Heart left ventricle (tissue), 16 donors: Measurements from ENCODE around the gene C1QTNF12. TPM values are rescaled to one million over a fixed set of nuclear protein-coding genes. Genes with fewer than 3 reads are reported as not detected.

Source experiments
- ATAC-seq, 4 donors: fragments of 200-7000 bp; cut with Tn5 transposase; one replicate each; pipeline ENCODE4 v1.9.1; 2020 to 2022; ENCODE audit warnings: moderate library complexity in 4 of 4, mild to moderate bottlenecking in 3 of 4, moderate number of reproducible peaks in 1 of 4
- DNase-seq, 5 donors: peaks; one replicate each; pipeline ENCODE4 v3.0.0-alpha.2; 2020
- H3K27ac ChIP-seq, 12 donors: fragments of 200-600 bp; sonication (generic) in 4 of 12; one replicate each; pipeline versions ENCODE4 v1.5.0 to v1.8.0; 2016 to 2022; ENCODE audit warnings: mild to moderate bottlenecking in 2 of 12
- H3K27me3 ChIP-seq, 9 donors: fragments of 200-600 bp; sonication (generic) in 2 of 9; one replicate each; pipeline versions ENCODE4 v1.5.1 to v1.8.0; 2016 to 2022; ENCODE audit warnings: mild to moderate bottlenecking in 3 of 9
- H3K36me3 ChIP-seq, 9 donors: fragments of 200-600 bp; sonication (generic) in 2 of 9; one replicate each; pipeline versions ENCODE4 v1.5.0 to v1.8.0; 2018 to 2022; ENCODE audit warnings: mild to moderate bottlenecking in 2 of 9
- H3K4me1 ChIP-seq, 12 donors: fragments of 200-600 bp; sonication (generic) in 4 of 12; one replicate each; pipeline versions ENCODE4 v1.5.0 to v1.8.0; 2016 to 2022; ENCODE audit warnings: mild to moderate bottlenecking in 3 of 12
- H3K4me3 ChIP-seq, 12 donors: fragments of 200-600 bp; sonication (generic) in 4 of 12; one replicate each; pipeline versions ENCODE4 v1.5.0 to v1.8.0; 2017 to 2022; ENCODE audit warnings: mild to moderate bottlenecking in 9 of 12, moderate library complexity in 4 of 12
- H3K9me3 ChIP-seq, 12 donors: fragments of 200-600 bp; sonication (generic) in 4 of 12; one replicate each; pipeline versions ENCODE4 v1.5.0 to v1.8.0; 2016 to 2022; ENCODE audit warnings: mild to moderate bottlenecking in 1 of 12
- CTCF ChIP-seq, 12 donors: fragments of 200-600 bp; sonication (generic) in 4 of 12; IDR thresholded peaks; one replicate each; pipeline versions ENCODE4 v1.5.0 to v1.8.0; 2018 to 2022; ENCODE audit warnings: antibody characterized with exemption in 12 of 12, mild to moderate bottlenecking in 5 of 12
- POLR2A ChIP-seq, 2 donors: fragments of 450-650 bp; IDR thresholded peaks; one replicate each; pipeline ENCODE4 v1.6.1; 2017; ENCODE audit warnings: antibody characterized with exemption in 2 of 2, mild to moderate bottlenecking in 2 of 2, moderate library complexity in 2 of 2
- WGBS, 4 donors: extraction: QIAGEN DNeasy Blood & Tissue Kit in 2 of 4; methylation state at CpG; one replicate each; pipeline versions ENCODE4 v1.1.5 to v1.1.7; 2013 to 2018; 5-methylcytosine and 5-hydroxymethylcytosine counted together
- intact Hi-C, 10 donors: fragments of 100-400 bp; cut with DNase I; formaldehyde crosslinking; loops; one replicate each; pipeline versions ENCODE4 v1.11.1 to v1.14.2; 2022
- polyA plus RNA-seq, 2 donors: library from polyadenylated mRNA; stranded (reverse); fragments of 200-250 nt; gene quantifications; one replicate each; pipeline ENCODE4 v1.2.3, GENCODE V29; 2013
- total RNA-seq, 9 donors: library from RNA; depleted of rRNA in 2 of 9; stranded (reverse); fragments of >200 nt in 2 of 9; fragmentation: NEBNext Ultra II Directional in 3 of 9; extraction: Animal tissue kit (Norgen Biotek cat#: 25700) in 3 of 9; gene quantifications; one replicate each; pipeline versions ENCODE4 v1.1.0 to v1.2.4, GENCODE V29; 2016 to 2023
- donor health status: ischemic (EF 13 %, LVEDD 7.1; RV severe dilation, severe dysfunction).
- donor health status: healthy with polysubstance abuse.
- donor health status: DM: no; HTN: yes; CAD: no.
- donor health status: DM: no; HTN: no; CAD: no.
- donor health status: ischemic (EF 25% LVEDD 6.9; RV normal size, moderate dysfunction).
- donor health status: ischemic (EF 25% LVEDD 5.7; RV mildly dilated, moderate dysfunction).
- donor health status: healthy.
- donor health status: DM: yes; HTN: yes; CAD: no.
- donor health status: ischemic (EF 35%, LVEDD 5.7; RV mildly dilated, moderate dysfunction).
- donor health status: nonischemic (EF 11% LVEDD 7.7; RV severe dilation, severe dysfunction).
- donor health status: DM: yes; HTN: yes; CAD: no.
- donor health status: PGD.
- donor health status: ischemic (EF 29% LVEDD 5.4; RV normal size, mild dysfunction).
- donor health status: nonischemic (EF 23%, LVEDD 6.1; RV moderate dilation, normal function).

Gene C1QTNF12
- total and polyA plus RNA-seq, 11 donors = 0.72 to 3.5 (median 0.85) TPM; not detected in 2

- intact Hi-C loops = loop anchor here in 6 of 10 donors (2.0 to 10.0 kb wide), 5 partner anchors 40 to 115 kb away; partner anchors contain the start of genes UBE2J2 (in 3 of the 6) and C1orf159 (in 2 of the 6)
- H3K4me1 ChIP-seq = peaks cover 8 to 56% (median 33%) of the 10 kb centered on the region in 12 donors
- H3K9me3 ChIP-seq = no peaks in the 10 kb centered on the region
- DNase-seq (no peak), ATAC-seq (no peak)
- peak within 1 kb of the TSS; percentile 81 to 100 (median 98) for H3K4me3 ChIP-seq
- H3K27ac ChIP-seq = peak within 1 kb of the TSS; percentile 92 to 99 (median 97)
- TF ChIP-seq POLR2A (IDR thresholded peaks at IDR 0.05) (no peak), CTCF (IDR thresholded peaks at IDR 0.05) (no peak)
- H3K27me3 ChIP-seq = peaks cover 0 to 3% (median 0%) of the 10 kb centered on the region in 9 donors
- WGBS, 4 donors = 3 to 20% (median 5%) methylated on average over 33 to 100 of the region's 100 CpGs
- peaks cover 0 to 31% (median 15%) of the 10 kb centered on the region in 9 donors for H3K36me3 ChIP-seq
These were observed 14.2 kb downstream of the C1QTNF12 start, which contains the start of gene B3GALT6 for GRCh38 chr1:1232208-1232795. Gene B3GALT6 (plus strand): TSS chr1:1232237. CDS start chr1:1232279, 42 bp downstream.

GRCh38 chr1:1231400-1232207 is 14.9 kb downstream of the C1QTNF12 start, which contains the start of gene SDF4:
Gene SDF4 (minus strand): TSS chr1:1232001. CDS start chr1:1228772, 3,229 bp downstream.
- peaks cover 0 to 38% (median 22%) of the 10 kb centered on the region in 9 donors for H3K36me3 ChIP-seq

GRCh38 chr1:1230656-1231399 is 15.7 kb downstream of the C1QTNF12 start:
- ATAC-seq = peak in 2 of 4 donors; percentile 2 to 29

More at GRCh38 chr1:1231400-1232207, 14.9 kb downstream of the C1QTNF12 start, which contains the start of gene SDF4:
- peak within 1 kb of the TSS; percentile 81 to 100 (median 98) for H3K4me3 ChIP-seq
- H3K27ac ChIP-seq = peak within 1 kb of the TSS; percentile 92 to 99 (median 97)
- peak; percentile 96 to 98 (median 97) for ATAC-seq
- H3K27me3 ChIP-seq = no peaks in the 10 kb centered on the region
- intact Hi-C loops = loop anchor here in 6 of 10 donors (1.0 to 10.0 kb wide), 6 partner anchors 41 to 114 kb away; partner anchors contain the start of genes UBE2J2 (in 3 of the 6) and C1orf159 (in 2 of the 6)
- peak; percentile 97 to 99 (median 98) for DNase-seq
- no peak for TF ChIP-seq CTCF (IDR thresholded peaks at IDR 0.05)
- H3K4me1 ChIP-seq = peaks cover 8 to 49% (median 31%) of the 10 kb centered on the region in 12 donors
- H3K9me3 ChIP-seq = no peaks in the 10 kb centered on the region
- WGBS, 4 donors = 0% methylated on average over 18 to 99 of the region's 99 CpGs

More at GRCh38 chr1:1230656-1231399, 15.7 kb downstream of the C1QTNF12 start:
- Histone ChIP-seq H3K27me3 (no peaks in the 10 kb centered on the region), H3K27ac (peak overlapping the region; percentile 92 to 99 (median 97)), H3K4me1 (peaks cover 8 to 55% (median 31%) of the 10 kb centered on the region in 12 donors), H3K4me3 (peak overlapping the region; percentile 81 to 100 (median 98)), H3K9me3 (no peaks in the 10 kb centered on the region), H3K36me3 (peaks cover 0 to 44% (median 27%) of the 10 kb centered on the region in 9 donors)
- DNase-seq = no peak
- intact Hi-C loops = loop anchor here in 6 of 10 donors (1.0 to 10.0 kb wide), 5 partner anchors 41 to 114 kb away; partner anchors contain the start of genes C1orf159 (in 2 of the 6) and UBE2J2 (in 2 of the 6)
- TF ChIP-seq CTCF (IDR thresholded peaks at IDR 0.05) (peak in 4 of 12 donors; percentile 13 to 15 (median 14)), POLR2A (IDR thresholded peaks at IDR 0.05) (no peak)
- 10 to 11% (median 10%) methylated on average over 24 of the region's 24 CpGs for WGBS, 4 donors
